M059J (cell line): ENCODE measurements around the gene DMTF1. TPM values are rescaled to one million over a fixed set of nuclear protein-coding genes. Genes with fewer than 3 reads are reported as not detected.

Experiments
- DNase-seq: peaks from one replicate; pipeline ENCODE4 v3.0.0-alpha.2; 2012; ENCODE audit warnings: low read depth
- total RNA-seq: library from RNA; depleted of rRNA; stranded (reverse); fragments of >200 nt; shearing (Covaris generic); gene quantifications from 2 replicates; pipeline ENCODE4 v1.2.3, GENCODE V29; 2014

Gene DMTF1
- total RNA-seq, 1 experiment from 2014 or later = 42.1 TPM

DNA sequence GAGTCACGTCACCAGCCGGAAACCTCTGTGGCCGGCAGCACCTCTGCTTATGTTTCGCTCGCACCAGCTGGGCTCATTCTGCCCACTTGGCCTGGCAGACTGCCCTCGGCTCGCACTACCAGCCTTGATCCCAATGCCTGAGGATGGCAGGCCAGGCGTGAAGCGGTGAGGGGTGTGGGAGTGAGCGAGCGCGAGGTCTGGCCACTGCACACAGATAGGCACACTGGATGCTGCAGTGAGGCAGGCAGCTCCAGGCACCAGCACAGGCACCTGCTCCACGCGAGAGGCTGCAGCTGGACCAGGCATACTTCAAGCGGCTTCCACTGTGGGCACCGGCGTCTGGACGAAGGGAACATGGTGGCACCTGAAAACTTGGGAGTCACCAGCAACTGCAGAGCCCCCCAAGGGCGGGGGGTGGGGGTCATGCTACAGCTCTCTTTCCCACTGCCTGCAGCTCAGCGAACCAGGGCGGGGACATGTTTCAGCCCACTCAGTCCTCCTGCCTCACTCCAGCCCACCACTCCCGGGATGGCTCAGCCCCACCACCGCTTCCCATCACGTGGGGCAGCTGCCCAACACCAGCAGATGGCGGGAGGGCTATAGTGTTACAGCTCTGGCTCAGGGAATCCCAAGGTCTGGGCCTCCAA lies 5.4 kb upstream of the DMTF1 start:
- peak; percentile 10 for DNase-seq

DNA sequence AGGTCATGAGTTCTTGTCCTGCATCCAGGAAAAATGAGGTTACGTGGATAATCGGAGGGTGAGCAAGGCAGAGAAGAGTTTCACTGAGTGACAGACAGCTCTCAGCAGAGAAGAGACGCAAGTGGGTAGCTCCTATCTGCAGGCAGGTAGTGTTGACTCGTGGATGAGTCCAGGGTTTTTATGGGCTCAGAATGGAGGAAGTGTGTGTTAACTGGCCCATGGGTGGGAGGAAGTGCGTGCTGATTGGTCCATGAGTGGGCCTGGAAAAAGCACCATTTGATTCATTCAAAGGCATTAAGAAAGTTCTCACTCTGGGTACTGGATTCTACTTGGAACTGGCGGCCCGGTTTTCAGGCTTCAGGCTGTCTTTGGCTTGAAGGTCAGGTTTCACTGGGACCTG lies 4.8 kb upstream of the DMTF1 start:
- peak; percentile 5 for DNase-seq

DNA sequence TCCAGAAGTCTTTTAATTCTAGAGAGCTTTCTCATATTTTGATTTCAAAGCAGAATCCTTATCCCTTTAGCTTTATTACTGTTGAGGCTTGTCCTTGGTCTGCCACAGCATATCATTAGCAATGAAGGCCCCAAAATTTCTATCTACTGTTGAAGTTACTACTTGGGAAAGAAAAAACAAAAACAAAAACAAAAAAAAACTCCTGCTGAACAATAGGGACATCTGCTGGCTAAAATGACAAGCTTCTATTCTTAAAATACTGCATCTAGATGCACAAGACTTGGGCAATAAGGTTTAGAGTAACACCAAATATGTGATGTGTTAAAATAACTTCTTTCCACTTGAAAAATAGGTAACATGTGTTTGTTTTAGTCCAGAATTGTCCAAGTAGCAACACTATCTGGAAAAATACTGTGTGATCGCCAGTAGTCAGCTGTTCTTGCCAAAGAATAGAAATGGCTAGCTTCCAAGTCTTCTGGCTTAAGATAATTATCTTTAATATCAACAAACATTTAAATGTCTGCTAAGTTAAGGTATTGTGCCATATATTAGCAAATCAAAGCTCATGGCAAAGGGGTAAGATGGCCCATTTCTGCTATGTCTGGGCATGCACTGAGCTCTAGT lies 3.8 kb upstream of the DMTF1 start:
- DNase-seq = peak; percentile 32

- DNase-seq = peak; percentile 4
Observed at GRCh38 chr7:87151002-87151728, 1.1 kb upstream of the DMTF1 start.

DNA sequence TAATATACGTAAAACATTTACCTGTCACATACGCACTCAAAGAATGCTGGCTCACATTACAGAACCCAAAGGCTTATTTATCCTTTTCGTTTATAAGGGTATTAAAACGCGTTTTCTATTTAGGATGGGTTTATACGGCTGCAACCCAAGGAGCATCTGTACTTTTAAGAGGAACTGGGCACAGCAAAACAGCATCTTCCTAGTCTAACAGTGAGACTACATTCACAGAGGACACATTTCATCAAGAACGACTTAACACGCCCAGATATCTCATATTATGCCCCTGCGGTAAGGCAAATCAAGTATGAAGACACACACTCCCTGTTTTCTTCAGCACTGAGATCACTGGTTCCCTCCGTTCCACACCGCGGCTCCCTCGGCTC lies 533 bp upstream of the DMTF1 start:
- no peak for DNase-seq

GRCh38 chr7:87152897-87153641 lies 816 bp downstream of the DMTF1 start:
- peak; percentile 32 for DNase-seq

DNA sequence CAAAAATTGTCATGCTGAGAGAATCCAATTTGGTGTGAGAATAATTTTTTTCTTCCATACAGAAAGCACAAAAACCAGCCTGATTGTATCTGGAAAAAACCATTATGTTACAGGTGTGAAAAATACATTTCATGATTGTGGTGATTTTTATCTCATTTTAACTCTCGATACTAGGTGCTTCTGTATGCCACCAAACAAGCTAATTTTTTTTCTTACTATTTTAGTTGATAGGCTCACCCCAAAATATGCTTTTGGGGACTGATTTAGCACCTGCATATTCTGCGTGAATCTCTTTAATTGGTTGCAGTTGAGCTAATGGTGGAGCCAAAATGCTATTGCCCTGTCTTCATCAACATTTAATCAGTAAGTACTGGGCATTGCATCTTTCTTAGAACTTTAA lies 1.9 kb downstream of the DMTF1 start:
- DNase-seq = no peak

DNA sequence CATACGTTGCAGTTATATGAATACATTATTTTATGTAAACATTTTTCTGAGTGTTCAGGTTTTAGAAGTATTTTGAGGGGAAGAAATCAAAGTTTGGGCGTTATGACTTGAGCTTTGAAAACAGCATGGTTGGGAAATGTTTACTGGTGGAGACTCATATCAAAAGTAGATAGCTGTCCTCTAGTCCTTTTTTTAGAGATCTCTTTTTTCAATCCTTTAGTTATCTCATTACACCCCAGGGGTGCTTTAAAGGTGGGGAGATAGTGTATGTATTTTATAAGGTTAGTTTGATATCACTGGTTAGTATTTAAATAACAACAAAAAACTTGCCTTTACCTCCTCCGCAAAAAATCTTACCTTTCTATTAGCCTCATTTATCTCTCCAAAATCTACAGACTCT lies 2.3 kb downstream of the DMTF1 start:
- DNase-seq = no peak

GRCh38 chr7:87155788-87156187 lies 3.5 kb downstream of the DMTF1 start:
- no peak for DNase-seq

DNA sequence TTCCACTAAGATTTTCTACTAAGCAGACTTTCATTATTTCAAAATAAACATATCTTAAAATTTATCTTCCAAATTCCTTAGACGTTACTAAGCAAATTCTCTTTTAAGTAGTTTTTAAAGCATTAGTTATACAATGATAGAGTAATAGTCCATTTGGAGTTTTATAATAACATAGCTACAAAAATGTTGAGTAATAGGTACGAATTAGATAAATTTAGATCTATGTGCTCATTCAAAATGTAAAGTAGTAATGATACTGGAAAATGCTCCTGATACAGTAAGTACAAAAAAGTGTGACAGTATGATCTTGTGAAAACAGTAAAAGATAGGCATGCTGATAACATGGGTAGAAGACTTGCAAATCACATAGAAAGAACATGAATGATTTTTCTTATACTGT lies 4.5 kb downstream of the DMTF1 start:
- no peak for DNase-seq

GRCh38 chr7:87159538-87159937 lies 7.3 kb downstream of the DMTF1 start:
- no peak for DNase-seq

DNA sequence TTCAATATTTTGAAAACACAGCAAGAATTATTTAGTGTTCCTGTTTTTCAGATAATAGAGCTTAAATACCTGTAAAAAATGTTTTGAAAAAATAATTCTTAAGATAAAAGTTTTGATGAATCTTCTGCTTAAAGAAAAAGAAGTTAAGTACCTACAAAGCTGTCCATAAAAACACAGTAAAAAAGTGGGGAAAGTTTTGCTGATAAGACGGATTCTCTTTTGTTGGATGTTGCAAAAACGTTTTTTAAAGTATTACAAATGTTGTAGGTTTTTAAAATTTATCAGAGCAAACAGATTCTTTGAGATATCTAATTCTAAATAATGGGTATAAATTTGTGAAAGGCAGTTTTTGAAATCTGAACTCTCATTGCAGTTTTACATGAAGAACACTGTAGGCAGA lies 12.2 kb downstream of the DMTF1 start:
- no peak for DNase-seq

DNA sequence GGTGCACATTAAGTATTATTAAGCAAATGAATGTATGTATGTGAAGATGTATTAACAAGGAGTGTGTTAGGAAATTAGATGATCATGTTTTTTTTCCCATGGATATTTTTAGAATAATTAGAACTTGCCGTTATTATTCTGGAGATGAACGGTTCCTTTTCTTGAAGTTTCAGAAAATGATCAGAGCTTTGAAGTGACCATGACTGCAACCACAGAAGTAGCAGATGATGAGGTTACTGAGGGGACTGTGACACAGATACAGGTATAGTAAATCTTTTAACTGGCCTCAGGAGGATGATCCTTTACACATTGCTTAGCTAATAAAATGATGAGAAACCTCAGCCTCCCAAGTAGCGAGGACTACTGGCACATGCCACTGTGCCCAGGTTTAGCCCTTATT lies 18.6 kb downstream of the DMTF1 start:
- DNase-seq = no peak

GRCh38 chr7:87171282-87171934 lies 19.2 kb downstream of the DMTF1 start:
- DNase-seq = no peak

- DNase-seq = no peak
Observed at GRCh38 chr7:87173471-87173870, 21.2 kb downstream of the DMTF1 start.

DNA sequence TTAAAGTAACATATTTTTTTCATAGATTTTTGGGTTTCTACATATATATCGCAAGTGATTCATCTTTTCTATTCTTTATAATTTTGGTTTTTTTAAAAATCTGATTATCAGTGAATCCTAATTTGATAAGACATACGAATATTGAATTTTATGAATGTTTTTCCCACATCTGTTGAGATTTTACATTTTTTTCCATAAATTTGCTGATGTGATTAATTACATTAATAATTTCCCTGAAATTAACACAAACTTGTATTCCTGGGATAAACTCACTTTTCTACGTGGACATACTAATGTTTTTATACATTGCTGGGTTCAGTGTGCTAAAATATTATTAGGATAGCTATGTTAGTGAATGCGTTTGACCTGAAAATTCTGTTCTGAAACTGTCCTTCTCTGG lies 26.1 kb downstream of the DMTF1 start:
- DNase-seq = no peak

GRCh38 chr7:87179180-87179579 lies 26.9 kb downstream of the DMTF1 start:
- DNase-seq = no peak

- DNase-seq = no peak
Observed at GRCh38 chr7:87187120-87187519, 34.9 kb downstream of the DMTF1 start.

GRCh38 chr7:87188930-87189329 lies 36.7 kb downstream of the DMTF1 start:
- DNase-seq = no peak

DNA sequence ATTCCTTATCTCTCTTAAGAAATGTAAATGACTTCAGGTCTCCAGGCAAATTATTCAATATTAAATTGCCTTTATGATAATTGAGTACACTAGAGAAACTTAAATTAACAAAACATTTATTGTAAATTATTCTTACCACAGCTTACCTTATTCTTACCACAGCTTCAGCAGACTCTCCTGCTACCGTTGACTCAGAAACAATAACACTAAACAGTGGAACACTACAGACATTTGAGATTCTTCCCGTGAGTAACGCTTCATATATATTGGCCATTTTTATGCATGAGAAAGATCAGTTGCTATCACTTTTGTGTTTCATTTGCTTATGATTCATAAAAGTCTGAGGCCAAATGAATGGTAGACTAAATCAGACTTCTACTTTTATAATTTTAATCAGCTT lies 38.5 kb downstream of the DMTF1 start:
- no peak for DNase-seq

- DNase-seq = no peak
Observed at GRCh38 chr7:87192784-87193487, 40.7 kb downstream of the DMTF1 start.
